MM.1S (cell line): ENCODE results near the gene ARMC12.

ENCODE experiments used
- EZH2 ChIP-seq: fragments of 300-600 bp; sonication (generic); optimal IDR thresholded peaks from 2 replicates; pipeline ENCODE3; 2017; ENCODE audit warnings: low read depth, mild to moderate bottlenecking, antibody characterized with exemption, low read length, mixed read lengths
- TF ChIP-seq, protein P1 (sequence below): fragments of 300-600 bp; sonication (generic); IDR thresholded peaks from 2 replicates; pipeline ENCODE4 v1.5.1; 2016; ENCODE audit warnings: antibody characterized with exemption, low read length, mixed read lengths

- TF ChIP-seq, protein P1, sequence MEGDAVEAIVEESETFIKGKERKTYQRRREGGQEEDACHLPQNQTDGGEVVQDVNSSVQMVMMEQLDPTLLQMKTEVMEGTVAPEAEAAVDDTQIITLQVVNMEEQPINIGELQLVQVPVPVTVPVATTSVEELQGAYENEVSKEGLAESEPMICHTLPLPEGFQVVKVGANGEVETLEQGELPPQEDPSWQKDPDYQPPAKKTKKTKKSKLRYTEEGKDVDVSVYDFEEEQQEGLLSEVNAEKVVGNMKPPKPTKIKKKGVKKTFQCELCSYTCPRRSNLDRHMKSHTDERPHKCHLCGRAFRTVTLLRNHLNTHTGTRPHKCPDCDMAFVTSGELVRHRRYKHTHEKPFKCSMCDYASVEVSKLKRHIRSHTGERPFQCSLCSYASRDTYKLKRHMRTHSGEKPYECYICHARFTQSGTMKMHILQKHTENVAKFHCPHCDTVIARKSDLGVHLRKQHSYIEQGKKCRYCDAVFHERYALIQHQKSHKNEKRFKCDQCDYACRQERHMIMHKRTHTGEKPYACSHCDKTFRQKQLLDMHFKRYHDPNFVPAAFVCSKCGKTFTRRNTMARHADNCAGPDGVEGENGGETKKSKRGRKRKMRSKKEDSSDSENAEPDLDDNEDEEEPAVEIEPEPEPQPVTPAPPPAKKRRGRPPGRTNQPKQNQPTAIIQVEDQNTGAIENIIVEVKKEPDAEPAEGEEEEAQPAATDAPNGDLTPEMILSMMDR: no peak
- no peak for TF ChIP-seq EZH2
Measured at GRCh38 chr6:35788423-35788982, 51.7 kb downstream of the ARMC12 start.
